Spleen (tissue), 7 donors: Measurements from ENCODE around the gene EVC2.

Experiments
- CTCF ChIP-seq, 11 experiments: fragments of 200-600 bp in 7 of 11; fragments of 450-650 bp in 4 of 11; sonication (generic) in 4 of 11; IDR thresholded peaks in 8 of 11; conservative IDR thresholded peaks in 3 of 11; 1 replicate in 7 of 11; 2 replicates in 4 of 11; pipeline versions ENCODE4 v1.4.0 to v1.8.0; 2016 to 2021; ENCODE audit warnings: antibody characterized with exemption in 11 of 11, inconsistent platforms in 4 of 11, mild to moderate bottlenecking in 1 of 11
- POLR2A ChIP-seq, 3 donors: fragments of 450-650 bp; IDR thresholded peaks; one replicate each; pipeline ENCODE4 v1.5.1; 2017; ENCODE audit warnings: antibody characterized with exemption in 3 of 3, mild to moderate bottlenecking in 1 of 3
- donor health status: DM: no; HTN: no; CAD: no; lungs with moderate emphysema.
- donor health status: DM: no; HTN: no; CAD: no.
- donor health status: DM: no; HTN: no; CAD: no.

- TF ChIP-seq CTCF (IDR thresholded peaks at IDR 0.05 in 8 of 11, conservative IDR thresholded peaks at IDR 0.05 in 3 of 11), result no peak
- TF ChIP-seq POLR2A (IDR thresholded peaks at IDR 0.05), result no peak
These were observed 49.2 kb upstream of the EVC2 start for GRCh38 chr4:5757536-5757935.
